HUDEP-2 (cell line): ENCODE results near the gene BMPR1A.

ENCODE experiments used
- DNase-seq, 76 experiments: peaks; one replicate each; lab custom pipeline; 2025; ENCODE audit not compliant: unreplicated experiment in 76 of 76; lab: John Stamatoyannopoulos, UW

The BMPR1A gene

DNA sequence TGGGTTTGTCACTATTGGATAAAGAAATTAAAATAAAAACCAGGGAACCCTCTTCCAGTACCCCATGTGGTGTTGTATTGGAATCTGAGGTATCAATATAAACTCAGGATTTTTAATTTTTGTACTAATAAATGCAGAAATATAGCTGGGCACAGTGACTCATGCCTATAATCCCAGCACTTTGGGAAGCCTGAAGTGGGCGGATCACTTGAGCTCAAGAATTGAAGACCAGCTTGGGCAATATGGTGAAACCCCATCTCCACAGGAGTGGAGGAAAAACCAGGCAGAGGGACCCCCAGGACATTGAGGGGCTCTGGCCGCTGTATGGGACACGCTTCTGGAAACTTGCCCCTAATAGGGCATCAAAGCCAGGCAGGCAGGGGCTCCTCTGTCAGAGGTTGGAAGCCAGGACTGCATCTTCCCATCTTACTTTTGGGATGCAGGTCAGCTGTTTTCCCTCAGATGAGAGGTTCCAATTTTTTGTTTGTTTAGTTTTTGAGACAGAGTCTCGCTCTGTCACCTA lies 222.9 kb downstream of the BMPR1A start:
- DNase-seq = no peak

GRCh38 chr10:86979977-86980448 lies 223.6 kb downstream of the BMPR1A start:
- DNase-seq = no peak

GRCh38 chr10:86981020-86981419 lies 224.6 kb downstream of the BMPR1A start:
- peak in 16 of 76 experiments; percentile 6 to 39 (median 20) for DNase-seq

GRCh38 chr10:86981716-86982115 lies 225.3 kb downstream of the BMPR1A start:
- no peak for DNase-seq
